Gastroesophageal sphincter (tissue), 3 donors: ENCODE measurements around the gene FBXO39.

Source experiments
- EP300 ChIP-seq: sonication (generic); formaldehyde crosslinking; IDR thresholded peaks from one replicate; pipeline ENCODE4 v1.6.1; 2017; ENCODE audit warnings: antibody characterized with exemption, mild to moderate bottlenecking
- POLR2AphosphoS5 ChIP-seq: sonication (generic); formaldehyde crosslinking; IDR thresholded peaks from one replicate; pipeline ENCODE4 v1.6.1; 2017; ENCODE audit warnings: antibody characterized with exemption
- TF ChIP-seq, protein P1 (sequence below), 4 experiments: fragments of 200-600 bp in 2 of 4; fragments of 450-650 bp in 2 of 4; sonication (generic) in 1 of 4; IDR thresholded peaks; one replicate each; pipeline ENCODE4 v1.5.1; 2017 to 2019; ENCODE audit warnings: antibody characterized with exemption in 4 of 4, mild to moderate bottlenecking in 2 of 4, moderate library complexity in 2 of 4

GRCh38 chr17:6768447-6768846, 7.6 kb upstream of the FBXO39 start:
- TF ChIP-seq, protein P1, sequence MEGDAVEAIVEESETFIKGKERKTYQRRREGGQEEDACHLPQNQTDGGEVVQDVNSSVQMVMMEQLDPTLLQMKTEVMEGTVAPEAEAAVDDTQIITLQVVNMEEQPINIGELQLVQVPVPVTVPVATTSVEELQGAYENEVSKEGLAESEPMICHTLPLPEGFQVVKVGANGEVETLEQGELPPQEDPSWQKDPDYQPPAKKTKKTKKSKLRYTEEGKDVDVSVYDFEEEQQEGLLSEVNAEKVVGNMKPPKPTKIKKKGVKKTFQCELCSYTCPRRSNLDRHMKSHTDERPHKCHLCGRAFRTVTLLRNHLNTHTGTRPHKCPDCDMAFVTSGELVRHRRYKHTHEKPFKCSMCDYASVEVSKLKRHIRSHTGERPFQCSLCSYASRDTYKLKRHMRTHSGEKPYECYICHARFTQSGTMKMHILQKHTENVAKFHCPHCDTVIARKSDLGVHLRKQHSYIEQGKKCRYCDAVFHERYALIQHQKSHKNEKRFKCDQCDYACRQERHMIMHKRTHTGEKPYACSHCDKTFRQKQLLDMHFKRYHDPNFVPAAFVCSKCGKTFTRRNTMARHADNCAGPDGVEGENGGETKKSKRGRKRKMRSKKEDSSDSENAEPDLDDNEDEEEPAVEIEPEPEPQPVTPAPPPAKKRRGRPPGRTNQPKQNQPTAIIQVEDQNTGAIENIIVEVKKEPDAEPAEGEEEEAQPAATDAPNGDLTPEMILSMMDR (IDR thresholded peaks at IDR 0.05): no peak
- TF ChIP-seq POLR2AphosphoS5 (no peak), EP300 (no peak)
